HEK293 (cell line): ENCODE results near the gene HES2.

Source experiments
- CTCF ChIA-PET: fragments of 350-600 bp; formaldehyde crosslinking; extraction: SDS; loops from one replicate; lab custom pipeline; 2021; ENCODE audit warnings: antibody characterized with exemption; lab: Yijun Ruan, JAX
- POLR2A ChIA-PET: fragments of 300-600 bp; formaldehyde crosslinking; extraction: SDS; loops from one replicate; lab custom pipeline; 2020; ENCODE audit warnings: antibody characterized with exemption, inconsistent platforms; lab: Yijun Ruan, JAX
- H3K27ac ChIP-seq: fragments of 200-500 bp; sonication (Bioruptor generic); 2 replicates; pipeline ENCODE4 v1.5.1; 2014; ENCODE audit warnings: low read depth, low read length, control low read depth, inconsistent platforms; ENCODE audit errors: extremely low read depth
- H3K36me3 ChIP-seq, 2 experiments: fragments of 200-500 bp in 1 of 2; sonication (Bioruptor generic) in 1 of 2; 1 replicate in 1 of 2; 2 replicates in 1 of 2; pipeline ENCODE4 v1.5.1; 2014 to 2017; ENCODE audit warnings: inconsistent platforms in 2 of 2, low read length in 2 of 2; ENCODE audit not compliant: control insufficient read depth in 2 of 2, insufficient read depth in 1 of 2
- H3K4me1 ChIP-seq: fragments of 200-500 bp; sonication (Bioruptor generic); 2 replicates; pipeline ENCODE4 v1.5.1; 2014; ENCODE audit warnings: mild to moderate bottlenecking, low read length, inconsistent platforms; ENCODE audit not compliant: control insufficient read depth, insufficient read depth
- H3K4me3 ChIP-seq: 2 replicates; pipeline ENCODE4 v1.5.1; 2011; ENCODE audit warnings: low read depth, mild to moderate bottlenecking, control low read depth, low read length, moderate library complexity
- H3K9me3 ChIP-seq: fragments of 200-500 bp; sonication (Bioruptor generic); 2 replicates; pipeline ENCODE4 v1.5.1; 2014; ENCODE audit warnings: low read depth, low read length, inconsistent platforms; ENCODE audit not compliant: control insufficient read depth, insufficient read depth
- EGR2 ChIP-seq: fragments of 450-650 bp; formaldehyde crosslinking; IDR thresholded peaks from 2 replicates; pipeline ENCODE4 v1.5.1; 2016; ENCODE audit warnings: low read depth, missing biosample characterization, missing genetic modification characterization
- GLIS2 ChIP-seq: fragments of 450-650 bp; formaldehyde crosslinking; IDR thresholded peaks from 2 replicates; pipeline ENCODE4 v1.5.1; 2016; ENCODE audit warnings: missing biosample characterization, missing genetic modification characterization
- HOXD13 ChIP-seq: sonication (generic); formaldehyde crosslinking; IDR thresholded peaks from 2 replicates; pipeline ENCODE4 v1.8.0; 2022; ENCODE audit warnings: missing genetic modification reagents, borderline replicate concordance
- KLF9 ChIP-seq: fragments of 450-650 bp; formaldehyde crosslinking; IDR thresholded peaks from 2 replicates; pipeline ENCODE4 v1.5.1; 2016; ENCODE audit warnings: missing biosample characterization, missing genetic modification characterization, low read depth
- SCRT1 ChIP-seq: fragments of 450-650 bp; formaldehyde crosslinking; IDR thresholded peaks from 2 replicates; pipeline ENCODE4 v1.5.1; 2016; ENCODE audit warnings: missing biosample characterization, missing genetic modification characterization, borderline replicate concordance
- ZBTB20 ChIP-seq: fragments of 450-650 bp; formaldehyde crosslinking; IDR thresholded peaks from 2 replicates; pipeline ENCODE4 v1.5.1; 2016; ENCODE audit warnings: missing biosample characterization, missing genetic modification characterization
- ZNF112 ChIP-seq: fragments of 450-650 bp; formaldehyde crosslinking; IDR thresholded peaks from 2 replicates; pipeline ENCODE4 v1.5.0; 2017; ENCODE audit warnings: missing biosample characterization, missing genetic modification characterization
- ZNF146 ChIP-seq: fragments of 450-650 bp; formaldehyde crosslinking; IDR thresholded peaks from 2 replicates; pipeline ENCODE4 v1.5.1; 2016; ENCODE audit warnings: missing biosample characterization, missing genetic modification characterization
- ZNF16 ChIP-seq: fragments of 450-650 bp; formaldehyde crosslinking; IDR thresholded peaks from 2 replicates; pipeline ENCODE4 v1.5.1; 2016; ENCODE audit warnings: low read depth, missing biosample characterization, missing genetic modification characterization
- ZNF221 ChIP-seq: fragments of 450-650 bp; formaldehyde crosslinking; IDR thresholded peaks from 2 replicates; pipeline ENCODE4 v1.5.1; 2017; ENCODE audit warnings: missing biosample characterization, missing genetic modification characterization, borderline replicate concordance
- ZNF350 ChIP-seq: fragments of 450-650 bp; formaldehyde crosslinking; IDR thresholded peaks from 2 replicates; pipeline ENCODE4 v1.5.0; 2017; ENCODE audit warnings: missing biosample characterization, mild to moderate bottlenecking, missing genetic modification characterization
- ZNF510 ChIP-seq: fragments of 450-650 bp; formaldehyde crosslinking; IDR thresholded peaks from 2 replicates; pipeline ENCODE4 v1.5.1; 2018; ENCODE audit warnings: mild to moderate bottlenecking, missing genetic modification characterization, missing biosample characterization; ENCODE audit not compliant: insufficient replicate concordance
- ZNF521 ChIP-seq: fragments of 450-650 bp; formaldehyde crosslinking; IDR thresholded peaks from 2 replicates; pipeline ENCODE4 v1.5.1; 2017; ENCODE audit warnings: missing biosample characterization, mild to moderate bottlenecking, missing genetic modification characterization
- ZNF530 ChIP-seq: fragments of 450-650 bp; formaldehyde crosslinking; IDR thresholded peaks from 2 replicates; pipeline ENCODE4 v1.5.1; 2016; ENCODE audit warnings: low read depth, missing biosample characterization, missing genetic modification characterization
- ZNF555 ChIP-seq: fragments of 450-650 bp; formaldehyde crosslinking; conservative IDR thresholded peaks from 2 replicates; pipeline ENCODE4 v1.5.1; 2017; ENCODE audit warnings: missing biosample characterization, mild to moderate bottlenecking, missing genetic modification characterization, inconsistent platforms
- ZNF621 ChIP-seq: fragments of 450-650 bp; formaldehyde crosslinking; IDR thresholded peaks from 2 replicates; pipeline ENCODE4 v1.5.1; 2017; ENCODE audit warnings: missing biosample characterization, missing genetic modification characterization
- ZNF629 ChIP-seq: fragments of 450-650 bp; formaldehyde crosslinking; IDR thresholded peaks from 2 replicates; pipeline ENCODE4 v1.5.1; 2017; ENCODE audit warnings: missing biosample characterization, missing genetic modification characterization
- ZNF768 ChIP-seq: fragments of 450-650 bp; formaldehyde crosslinking; IDR thresholded peaks from 2 replicates; pipeline ENCODE4 v1.5.1; 2018; ENCODE audit warnings: missing biosample characterization, mild to moderate bottlenecking, missing genetic modification characterization
- TF ChIP-seq, protein P1 (sequence below): fragments of 450-650 bp; formaldehyde crosslinking; IDR thresholded peaks from 2 replicates; pipeline ENCODE4 v1.5.1; 2016; ENCODE audit warnings: missing biosample characterization, missing genetic modification characterization
- TF ChIP-seq, protein P2 (sequence below): fragments of 450-650 bp; formaldehyde crosslinking; IDR thresholded peaks from 2 replicates; pipeline ENCODE4 v1.5.1; 2016; ENCODE audit warnings: missing biosample characterization, missing genetic modification characterization
- TF ChIP-seq, protein P3 (sequence below): fragments of 450-650 bp; formaldehyde crosslinking; IDR thresholded peaks from 2 replicates; pipeline ENCODE4 v1.5.1; 2017; ENCODE audit warnings: missing biosample characterization, mild to moderate bottlenecking, missing genetic modification characterization, moderate library complexity
- TF ChIP-seq, protein P4 (sequence below): fragments of 450-650 bp; formaldehyde crosslinking; IDR thresholded peaks from 2 replicates; pipeline ENCODE4 v1.5.1; 2016; ENCODE audit warnings: missing biosample characterization, missing genetic modification characterization

Gene HES2

GRCh38 chr1:6462412-6463119 lies 42.8 kb upstream of the HES2 start (continued):
- TF ChIP-seq, protein P1, sequence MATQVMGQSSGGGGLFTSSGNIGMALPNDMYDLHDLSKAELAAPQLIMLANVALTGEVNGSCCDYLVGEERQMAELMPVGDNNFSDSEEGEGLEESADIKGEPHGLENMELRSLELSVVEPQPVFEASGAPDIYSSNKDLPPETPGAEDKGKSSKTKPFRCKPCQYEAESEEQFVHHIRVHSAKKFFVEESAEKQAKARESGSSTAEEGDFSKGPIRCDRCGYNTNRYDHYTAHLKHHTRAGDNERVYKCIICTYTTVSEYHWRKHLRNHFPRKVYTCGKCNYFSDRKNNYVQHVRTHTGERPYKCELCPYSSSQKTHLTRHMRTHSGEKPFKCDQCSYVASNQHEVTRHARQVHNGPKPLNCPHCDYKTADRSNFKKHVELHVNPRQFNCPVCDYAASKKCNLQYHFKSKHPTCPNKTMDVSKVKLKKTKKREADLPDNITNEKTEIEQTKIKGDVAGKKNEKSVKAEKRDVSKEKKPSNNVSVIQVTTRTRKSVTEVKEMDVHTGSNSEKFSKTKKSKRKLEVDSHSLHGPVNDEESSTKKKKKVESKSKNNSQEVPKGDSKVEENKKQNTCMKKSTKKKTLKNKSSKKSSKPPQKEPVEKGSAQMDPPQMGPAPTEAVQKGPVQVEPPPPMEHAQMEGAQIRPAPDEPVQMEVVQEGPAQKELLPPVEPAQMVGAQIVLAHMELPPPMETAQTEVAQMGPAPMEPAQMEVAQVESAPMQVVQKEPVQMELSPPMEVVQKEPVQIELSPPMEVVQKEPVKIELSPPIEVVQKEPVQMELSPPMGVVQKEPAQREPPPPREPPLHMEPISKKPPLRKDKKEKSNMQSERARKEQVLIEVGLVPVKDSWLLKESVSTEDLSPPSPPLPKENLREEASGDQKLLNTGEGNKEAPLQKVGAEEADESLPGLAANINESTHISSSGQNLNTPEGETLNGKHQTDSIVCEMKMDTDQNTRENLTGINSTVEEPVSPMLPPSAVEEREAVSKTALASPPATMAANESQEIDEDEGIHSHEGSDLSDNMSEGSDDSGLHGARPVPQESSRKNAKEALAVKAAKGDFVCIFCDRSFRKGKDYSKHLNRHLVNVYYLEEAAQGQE (tag by site-specific recombination), result 0 out of 2 replicates have a peak, but pooled peaks have one; percentile 33
- TF ChIP-seq, protein P2, sequence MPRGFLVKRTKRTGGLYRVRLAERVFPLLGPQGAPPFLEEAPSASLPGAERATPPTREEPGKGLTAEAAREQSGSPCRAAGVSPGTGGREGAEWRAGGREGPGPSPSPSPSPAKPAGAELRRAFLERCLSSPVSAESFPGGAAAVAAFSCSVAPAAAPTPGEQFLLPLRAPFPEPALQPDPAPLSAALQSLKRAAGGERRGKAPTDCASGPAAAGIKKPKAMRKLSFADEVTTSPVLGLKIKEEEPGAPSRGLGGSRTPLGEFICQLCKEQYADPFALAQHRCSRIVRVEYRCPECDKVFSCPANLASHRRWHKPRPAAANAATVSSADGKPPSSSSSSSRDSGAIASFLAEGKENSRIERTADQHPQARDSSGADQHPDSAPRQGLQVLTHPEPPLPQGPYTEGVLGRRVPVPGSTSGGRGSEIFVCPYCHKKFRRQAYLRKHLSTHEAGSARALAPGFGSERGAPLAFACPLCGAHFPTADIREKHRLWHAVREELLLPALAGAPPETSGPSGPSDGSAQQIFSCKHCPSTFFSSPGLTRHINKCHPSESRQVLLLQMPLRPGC (tag by site-specific recombination), result no peak
- TF ChIP-seq GLIS2 (tag by site-specific recombination), result no peak
- no peak for TF ChIP-seq SCRT1 (tag by site-specific recombination)
- no peak for TF ChIP-seq ZNF629 (tag by site-specific recombination)
- TF ChIP-seq, all 188 proteins: peak for 4

- peaks cover 0 to 27% of the 10 kb centered on the region in 2 experiments; a peak in 1 of 3 replicates for H3K36me3 ChIP-seq
- no peak overlapping the region for H3K4me3 ChIP-seq
- no peak overlapping the region for H3K27ac ChIP-seq
- ChIA-PET POLR2A (no interaction called here), CTCF (interaction anchor here (0.8 to 2.7 kb wide), 3 partner anchors 12 to 215 kb away, joined by 3 to 6 read pairs (median 4); no protein-coding TSS in a partner anchor)
- TF ChIP-seq EGR2 (0 out of 2 replicates have a peak, but pooled peaks have one; percentile 30), ZBTB20 (no peak), ZNF521 (tag by site-specific recombination) (no peak), ZNF16 (tag by site-specific recombination) (no peak)
- TF ChIP-seq, protein P3, sequence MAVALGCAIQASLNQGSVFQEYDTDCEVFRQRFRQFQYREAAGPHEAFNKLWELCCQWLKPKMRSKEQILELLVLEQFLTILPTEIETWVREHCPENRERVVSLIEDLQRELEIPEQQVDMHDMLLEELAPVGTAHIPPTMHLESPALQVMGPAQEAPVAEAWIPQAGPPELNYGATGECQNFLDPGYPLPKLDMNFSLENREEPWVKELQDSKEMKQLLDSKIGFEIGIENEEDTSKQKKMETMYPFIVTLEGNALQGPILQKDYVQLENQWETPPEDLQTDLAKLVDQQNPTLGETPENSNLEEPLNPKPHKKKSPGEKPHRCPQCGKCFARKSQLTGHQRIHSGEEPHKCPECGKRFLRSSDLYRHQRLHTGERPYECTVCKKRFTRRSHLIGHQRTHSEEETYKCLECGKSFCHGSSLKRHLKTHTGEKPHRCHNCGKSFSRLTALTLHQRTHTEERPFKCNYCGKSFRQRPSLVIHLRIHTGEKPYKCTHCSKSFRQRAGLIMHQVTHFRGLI (tag by site-specific recombination), result no peak
- H3K9me3 ChIP-seq, result no peaks in the 10 kb centered on the region
- H3K4me1 ChIP-seq, result no peaks in the 10 kb centered on the region
Measured at GRCh38 chr1:6461538-6462411, 42.1 kb upstream of the HES2 start.

- ChIA-PET CTCF (no interaction called here), POLR2A (no interaction called here)
- Histone ChIP-seq H3K9me3 (no peaks in the 10 kb centered on the region), H3K4me3 (no peak overlapping the region), H3K4me1 (no peaks in the 10 kb centered on the region), H3K36me3 (peaks cover 0 to 27% of the 10 kb centered on the region in 2 experiments; a peak in 1 of 3 replicates), H3K27ac (no peak overlapping the region)
- TF ChIP-seq KLF9 (tag by site-specific recombination) (no peak), ZNF621 (tag by site-specific recombination) (no peak), ZNF350 (no peak), ZNF112 (tag by site-specific recombination) (no peak), ZNF530 (tag by site-specific recombination) (no peak), ZNF555 (tag by site-specific recombination) (no peak), ZNF768 (tag by site-specific recombination) (no peak), HOXD13 (no peak), ZNF146 (tag by site-specific recombination) (no peak), ZNF221 (no peak), ZNF510 (tag by site-specific recombination) (no peak)
- TF ChIP-seq, protein P4, sequence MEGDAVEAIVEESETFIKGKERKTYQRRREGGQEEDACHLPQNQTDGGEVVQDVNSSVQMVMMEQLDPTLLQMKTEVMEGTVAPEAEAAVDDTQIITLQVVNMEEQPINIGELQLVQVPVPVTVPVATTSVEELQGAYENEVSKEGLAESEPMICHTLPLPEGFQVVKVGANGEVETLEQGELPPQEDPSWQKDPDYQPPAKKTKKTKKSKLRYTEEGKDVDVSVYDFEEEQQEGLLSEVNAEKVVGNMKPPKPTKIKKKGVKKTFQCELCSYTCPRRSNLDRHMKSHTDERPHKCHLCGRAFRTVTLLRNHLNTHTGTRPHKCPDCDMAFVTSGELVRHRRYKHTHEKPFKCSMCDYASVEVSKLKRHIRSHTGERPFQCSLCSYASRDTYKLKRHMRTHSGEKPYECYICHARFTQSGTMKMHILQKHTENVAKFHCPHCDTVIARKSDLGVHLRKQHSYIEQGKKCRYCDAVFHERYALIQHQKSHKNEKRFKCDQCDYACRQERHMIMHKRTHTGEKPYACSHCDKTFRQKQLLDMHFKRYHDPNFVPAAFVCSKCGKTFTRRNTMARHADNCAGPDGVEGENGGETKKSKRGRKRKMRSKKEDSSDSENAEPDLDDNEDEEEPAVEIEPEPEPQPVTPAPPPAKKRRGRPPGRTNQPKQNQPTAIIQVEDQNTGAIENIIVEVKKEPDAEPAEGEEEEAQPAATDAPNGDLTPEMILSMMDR (tag by site-specific recombination), result no peak
Measured at GRCh38 chr1:6461051-6461530, 41.4 kb upstream of the HES2 start.
